ENCODE data around the gene HLA-DQB1.
"Not testable (repeated sequence)": the region's sequence is repeated elsewhere in the genome, so short reads cannot be mapped to it uniquely, and the experiment has no call there.

Gene HLA-DQB1

GRCh38 chr6:32645047-32645703, 21.3 kb downstream of the HLA-DQB1 start:
- Mint-ChIP-seq H3K9me3 (no peaks in the 10 kb centered on the region), H3K4me3 (no peak overlapping the region), H3K27me3 (no peaks in the 10 kb centered on the region), H3K4me1 (peaks cover 22% of the 10 kb centered on the region), H3K27ac (no peak overlapping the region), H3K36me3 (ENCODE audit: low read depth) (peaks cover 3% of the 10 kb centered on the region)
- no peak for ATAC-seq
- DNase-seq = no peak

DNA sequence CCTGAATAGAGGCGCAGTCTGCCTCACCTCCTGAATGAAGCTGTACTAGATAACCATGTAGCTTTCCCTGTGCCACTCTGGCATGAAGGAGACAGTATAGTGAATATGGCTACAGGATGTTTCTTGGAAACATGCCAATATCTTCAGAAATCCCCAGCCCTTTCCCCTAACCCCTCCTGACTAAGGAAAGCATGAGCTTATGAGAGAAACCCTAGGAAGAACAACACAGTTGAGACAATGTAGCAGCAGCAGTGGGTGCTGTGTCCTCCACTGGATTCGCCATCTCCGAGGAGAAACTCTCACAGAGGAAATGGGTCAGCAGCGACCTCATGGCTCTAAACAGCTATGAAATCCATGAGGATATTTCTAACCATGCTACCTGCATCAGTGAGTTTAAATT, 22.6 kb downstream of the HLA-DQB1 start:
- peaks cover 2% of the 10 kb centered on the region for H3K36me3 Mint-ChIP-seq (ENCODE audit: low read depth)
- ATAC-seq (no peak), DNase-seq (no peak)
- no peak overlapping the region for H3K27ac Mint-ChIP-seq
- no peaks in the 10 kb centered on the region for H3K9me3 Mint-ChIP-seq
- peaks cover 22% of the 10 kb centered on the region for H3K4me1 Mint-ChIP-seq
- H3K27me3 Mint-ChIP-seq = no peaks in the 10 kb centered on the region
- H3K4me3 Mint-ChIP-seq = no peak overlapping the region

DNA sequence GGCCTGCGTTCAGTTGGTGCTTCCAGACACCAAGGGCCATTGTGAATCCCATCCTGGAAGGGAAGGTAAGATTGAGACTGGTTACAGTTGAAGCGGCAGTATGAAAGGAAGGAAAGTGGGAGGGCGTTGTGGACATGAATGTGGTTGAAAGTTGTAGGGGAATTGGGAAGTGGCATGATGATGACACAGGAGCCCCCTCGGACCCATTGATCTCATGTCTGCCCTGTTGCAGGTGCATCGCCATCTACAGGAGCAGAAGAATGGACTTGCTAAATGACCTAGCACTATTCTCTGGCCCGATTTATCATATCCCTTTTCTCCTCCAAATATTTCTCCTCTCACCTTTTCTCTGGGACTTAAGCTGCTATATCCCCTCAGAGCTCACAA, 23.7 kb downstream of the HLA-DQB1 start:
- Mint-ChIP-seq H3K9me3 (no peaks in the 10 kb centered on the region), H3K27me3 (no peaks in the 10 kb centered on the region), H3K36me3 (ENCODE audit: low read depth) (peaks cover 3% of the 10 kb centered on the region), H3K4me3 (no peak overlapping the region), H3K27ac (no peak overlapping the region), H3K4me1 (peaks cover 22% of the 10 kb centered on the region)
- ATAC-seq (no peak), DNase-seq (no peak)

DNA sequence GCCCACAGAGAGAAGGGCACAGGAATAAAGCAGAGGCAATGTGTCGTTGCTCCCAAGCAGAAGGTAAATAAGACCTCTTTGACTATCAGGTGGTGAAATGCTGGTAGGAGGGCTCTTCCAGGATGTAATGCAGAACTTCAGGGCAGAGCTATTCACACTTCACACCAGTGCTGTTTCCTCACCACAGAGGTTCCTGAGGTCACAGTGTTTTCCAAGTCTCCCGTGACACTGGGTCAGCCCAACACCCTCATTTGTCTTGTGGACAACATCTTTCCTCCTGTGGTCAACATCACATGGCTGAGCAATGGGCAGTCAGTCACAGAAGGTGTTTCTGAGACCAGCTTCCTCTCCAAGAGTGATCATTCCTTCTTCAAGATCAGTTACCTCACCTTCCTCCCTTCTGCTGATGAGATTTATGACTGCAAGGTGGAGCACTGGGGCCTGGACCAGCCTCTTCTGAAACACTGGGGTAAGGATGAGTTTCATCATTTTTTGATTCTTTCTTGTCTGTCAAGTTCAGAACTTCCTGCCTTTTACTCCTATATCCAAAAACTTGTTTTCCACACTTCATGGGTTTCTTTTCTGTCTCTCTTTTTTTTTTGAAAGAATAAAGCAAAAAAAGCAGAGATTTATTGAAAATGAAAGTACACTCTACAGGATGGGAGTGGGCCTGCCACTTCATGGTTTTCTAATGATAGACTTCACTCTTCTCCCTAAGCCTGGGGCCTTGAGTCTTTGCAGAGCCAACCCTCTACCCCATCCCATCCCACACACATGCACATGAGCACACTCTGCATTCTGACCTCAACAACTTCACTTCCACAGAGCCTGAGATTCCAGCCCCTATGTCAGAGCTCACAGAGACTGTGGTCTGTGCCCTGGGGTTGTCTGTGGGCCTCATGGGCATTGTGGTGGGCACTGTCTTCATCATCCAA, 24.4 kb downstream of the HLA-DQB1 start:
- not testable (repeated sequence) for H3K4me3 Mint-ChIP-seq; H3K27me3 Mint-ChIP-seq; H3K9me3 Mint-ChIP-seq; H3K36me3 Mint-ChIP-seq (ENCODE audit: low read depth); ATAC-seq; DNase-seq
- Mint-ChIP-seq H3K27ac (peak overlapping the region; percentile 39), H3K4me1 (peaks cover 24% of the 10 kb centered on the region)

GRCh38 chr6:32641122-32641521, 25.3 kb downstream of the HLA-DQB1 start:
- no peak for DNase-seq
- H3K36me3 Mint-ChIP-seq (ENCODE audit: low read depth) = peaks cover 2% of the 10 kb centered on the region
- ATAC-seq = no peak
- peaks cover 5% of the 10 kb centered on the region for H3K27me3 Mint-ChIP-seq
- no peak overlapping the region for H3K27ac Mint-ChIP-seq
- H3K4me3 Mint-ChIP-seq = no peak overlapping the region
- H3K4me1 Mint-ChIP-seq = peaks cover 27% of the 10 kb centered on the region
- no peaks in the 10 kb centered on the region for H3K9me3 Mint-ChIP-seq

DNA sequence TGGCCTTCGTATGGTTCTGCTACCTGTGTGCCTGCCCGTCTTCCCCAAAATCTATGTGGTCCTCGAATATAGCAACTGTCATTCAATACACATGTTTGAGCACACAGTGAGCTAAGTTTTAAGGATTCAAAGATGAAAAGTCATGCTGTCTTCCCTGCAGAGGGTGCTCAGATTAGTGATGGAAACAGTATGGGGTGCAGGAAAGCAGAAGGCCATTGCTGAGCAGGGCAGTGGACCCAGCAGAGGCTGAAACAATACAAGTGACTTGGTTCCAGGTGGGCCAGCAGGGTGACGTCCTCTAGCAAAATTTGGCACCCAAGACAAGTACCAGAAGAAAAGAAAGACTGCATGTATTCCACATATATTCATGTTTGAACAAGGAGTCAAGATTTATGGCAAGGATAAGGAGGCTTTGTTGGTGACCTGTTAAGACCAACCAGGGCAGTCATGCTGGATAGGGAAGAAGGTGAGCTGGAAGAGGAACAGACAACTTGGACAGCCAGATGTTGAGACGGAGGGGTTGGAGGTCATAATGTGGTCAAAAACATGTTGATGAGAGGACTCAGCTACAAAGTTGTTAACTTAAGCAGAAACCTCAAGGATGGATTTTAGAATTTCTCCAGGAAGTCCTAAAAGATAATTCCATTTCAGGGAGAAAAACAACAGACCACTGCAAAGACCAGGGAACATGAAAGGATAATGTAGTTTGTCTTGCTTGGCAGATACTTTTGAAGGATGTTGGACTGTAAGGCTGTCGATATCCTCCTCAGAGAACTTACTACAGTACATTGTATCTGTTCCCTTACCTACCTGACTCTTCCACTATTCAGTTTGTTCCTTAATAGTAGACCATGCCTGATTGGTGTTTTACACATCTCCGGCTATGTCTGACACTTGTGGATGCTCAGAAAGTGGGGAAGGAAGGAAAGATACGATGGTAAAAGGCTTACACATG, 26.7 kb downstream of the HLA-DQB1 start:
- no peak for DNase-seq
- Mint-ChIP-seq H3K4me3 (peak overlapping the region; percentile 61), H3K27ac (peak overlapping the region; percentile 55), H3K4me1 (peaks cover 30% of the 10 kb centered on the region), H3K36me3 (ENCODE audit: low read depth) (peaks cover 2% of the 10 kb centered on the region), H3K27me3 (peaks cover 5% of the 10 kb centered on the region), H3K9me3 (no peaks in the 10 kb centered on the region)
- no peak for ATAC-seq

GRCh38 chr6:32638532-32639219, 27.8 kb downstream of the HLA-DQB1 start:
- peaks cover 36% of the 10 kb centered on the region for H3K4me1 Mint-ChIP-seq
- H3K36me3 Mint-ChIP-seq (ENCODE audit: low read depth) = peaks cover 2% of the 10 kb centered on the region
- H3K4me3 Mint-ChIP-seq = peak overlapping the region; percentile 82
- no peaks in the 10 kb centered on the region for H3K9me3 Mint-ChIP-seq
- DNase-seq = no peak
- H3K27ac Mint-ChIP-seq = peak overlapping the region; percentile 61
- H3K27me3 Mint-ChIP-seq = peaks cover 5% of the 10 kb centered on the region
- ATAC-seq = no peak

DNA sequence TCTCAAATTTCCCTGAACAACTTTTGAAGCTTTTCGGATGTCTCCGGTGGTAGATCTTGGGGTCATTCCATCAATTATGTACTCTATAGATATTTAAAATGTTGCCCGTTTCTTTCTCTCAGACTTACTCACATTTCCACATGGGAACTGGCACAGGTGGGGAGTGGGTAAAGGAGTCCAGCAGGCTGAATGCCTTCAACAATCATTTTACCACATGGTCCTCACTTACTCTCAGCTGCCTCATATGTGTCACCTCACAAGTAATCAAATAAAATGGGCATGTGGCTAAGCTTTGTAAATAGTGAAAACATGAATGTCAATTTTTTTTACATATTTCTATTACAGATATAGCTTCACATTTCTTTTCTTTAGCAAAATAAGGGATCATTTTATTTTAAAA, 28.6 kb downstream of the HLA-DQB1 start:
- ATAC-seq (no peak), DNase-seq (no peak)
- peaks cover 2% of the 10 kb centered on the region for H3K36me3 Mint-ChIP-seq (ENCODE audit: low read depth)
- peak overlapping the region; percentile 82 for H3K4me3 Mint-ChIP-seq
- H3K9me3 Mint-ChIP-seq = no peaks in the 10 kb centered on the region
- H3K27me3 Mint-ChIP-seq = peaks cover 5% of the 10 kb centered on the region
- H3K4me1 Mint-ChIP-seq = peaks cover 37% of the 10 kb centered on the region
- no peak overlapping the region for H3K27ac Mint-ChIP-seq

DNA sequence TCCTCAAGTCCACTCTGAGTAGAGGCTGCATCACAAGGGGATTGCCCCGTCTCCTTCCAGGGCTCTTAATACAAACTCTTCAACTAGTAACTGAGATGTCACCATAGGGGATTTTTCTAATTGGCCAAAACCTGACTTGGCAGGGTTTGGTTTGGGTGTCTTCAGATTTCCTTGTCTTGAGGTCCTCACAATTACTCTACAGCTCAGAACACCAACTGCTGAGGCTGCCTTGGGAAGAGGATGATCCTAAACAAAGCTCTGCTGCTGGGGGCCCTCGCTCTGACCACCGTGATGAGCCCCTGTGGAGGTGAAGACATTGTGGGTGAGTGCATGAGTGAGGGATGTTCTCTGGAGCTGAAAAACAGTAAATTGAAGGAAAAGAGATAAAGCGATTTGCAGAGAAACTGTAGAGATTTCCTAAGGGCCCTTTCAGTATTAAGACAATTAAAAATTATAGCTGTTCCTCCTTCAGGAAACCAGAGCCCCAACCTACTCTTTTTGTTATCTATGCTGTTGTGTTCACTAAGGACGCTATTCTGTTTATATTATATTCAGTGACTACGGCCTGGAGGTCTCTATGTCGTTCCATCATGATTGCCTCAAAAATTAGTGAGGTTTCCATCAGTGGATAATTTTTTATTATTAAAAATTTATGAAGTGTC, 29.1 kb downstream of the HLA-DQB1 start, which contains the start of gene HLA-DQA1:
Gene HLA-DQA1, plus strand, starts transcription at position 188 of the 662 bp plus-strand sequence. Its CDS starts 53 bp downstream, at position 241.
- no peak for DNase-seq
- peaks cover 2% of the 10 kb centered on the region for H3K36me3 Mint-ChIP-seq (ENCODE audit: low read depth)
- peak within 1 kb of the TSS; percentile 82 for H3K4me3 Mint-ChIP-seq
- H3K27me3 Mint-ChIP-seq = peaks cover 5% of the 10 kb centered on the region
- peak within 1 kb of the TSS; percentile 81 for H3K27ac Mint-ChIP-seq
- ATAC-seq = peak; percentile 76
- peaks cover 38% of the 10 kb centered on the region for H3K4me1 Mint-ChIP-seq
- H3K9me3 Mint-ChIP-seq = no peaks in the 10 kb centered on the region

DNA sequence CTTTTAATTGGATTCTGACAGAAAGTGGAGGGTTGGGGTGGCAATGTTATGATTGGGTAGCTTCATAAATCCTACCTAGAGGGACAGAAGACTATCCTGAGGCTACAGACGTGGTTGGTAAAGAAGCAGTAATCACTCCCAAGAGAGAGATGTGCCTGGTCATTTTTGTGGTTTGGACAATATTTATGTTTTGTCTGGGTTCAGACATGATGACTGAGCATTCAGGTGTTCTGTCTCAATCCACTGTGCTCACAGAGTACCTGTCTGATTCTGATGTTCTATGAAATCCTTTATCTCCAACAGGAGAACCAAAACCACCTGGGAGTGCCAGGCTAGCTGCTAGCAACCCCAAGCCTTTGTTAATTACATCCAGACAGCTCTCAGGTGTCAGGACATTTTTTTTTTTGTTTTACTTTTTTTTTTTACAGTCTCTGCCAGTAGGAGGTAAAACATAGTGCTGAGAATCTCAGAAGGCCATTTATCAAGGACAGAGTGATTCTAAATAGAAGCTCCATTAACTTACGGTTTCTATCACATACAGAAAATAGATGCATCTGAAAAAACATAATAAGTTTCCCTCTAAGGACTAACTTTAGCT, 30.8 kb downstream of the HLA-DQB1 start:
- DNase-seq (no peak), ATAC-seq (no peak)
- Mint-ChIP-seq H3K27ac (no peak overlapping the region), H3K4me1 (peaks cover 24% of the 10 kb centered on the region), H3K36me3 (ENCODE audit: low read depth) (peaks cover 2% of the 10 kb centered on the region), H3K4me3 (no peak overlapping the region), H3K27me3 (peaks cover 5% of the 10 kb centered on the region), H3K9me3 (no peaks in the 10 kb centered on the region)

GRCh38 chr6:32629793-32630192, 36.7 kb downstream of the HLA-DQB1 start:
- peaks cover 47% of the 10 kb centered on the region for H3K4me1 Mint-ChIP-seq
- H3K27ac Mint-ChIP-seq; DNase-seq; H3K4me3 Mint-ChIP-seq; H3K27me3 Mint-ChIP-seq; H3K9me3 Mint-ChIP-seq; H3K36me3 Mint-ChIP-seq (ENCODE audit: low read depth); ATAC-seq: not testable (repeated sequence)

DNA sequence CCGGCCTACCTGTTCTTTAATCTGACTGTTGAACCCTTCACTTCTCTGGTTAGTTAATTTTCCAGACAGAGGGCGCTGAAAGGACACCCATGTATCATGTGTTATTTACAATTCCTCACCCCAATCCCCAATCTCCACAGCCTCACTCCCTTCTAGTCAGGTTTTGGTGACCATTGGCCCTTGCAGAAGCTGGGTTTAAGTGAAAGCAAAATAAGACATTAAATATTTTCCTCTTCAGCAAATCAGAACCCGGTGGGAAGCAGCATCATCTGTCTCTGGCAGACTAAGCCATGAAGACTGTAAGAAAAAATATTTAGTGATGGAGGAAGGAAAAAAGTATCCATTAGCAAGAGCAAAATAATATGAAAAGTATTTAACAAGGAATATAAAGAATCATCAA, 38.6 kb downstream of the HLA-DQB1 start:
- ATAC-seq (peak; percentile 42), DNase-seq (peak; percentile 32)
- no peaks in the 10 kb centered on the region for H3K36me3 Mint-ChIP-seq (ENCODE audit: low read depth)
- H3K27ac Mint-ChIP-seq = peak overlapping the region; percentile 57
- peaks cover 56% of the 10 kb centered on the region for H3K4me1 Mint-ChIP-seq
- no peaks in the 10 kb centered on the region for H3K9me3 Mint-ChIP-seq
- peak overlapping the region; percentile 42 for H3K4me3 Mint-ChIP-seq
- H3K27me3 Mint-ChIP-seq = no peaks in the 10 kb centered on the region

GRCh38 chr6:32627249-32627648, 39.2 kb downstream of the HLA-DQB1 start:
- no peaks in the 10 kb centered on the region for H3K9me3 Mint-ChIP-seq
- H3K27ac Mint-ChIP-seq = peak overlapping the region; percentile 24
- H3K4me3 Mint-ChIP-seq = no peak overlapping the region

More at GRCh38 chr6:32627249-32627648, 39.2 kb downstream of the HLA-DQB1 start:
- Mint-ChIP-seq H3K4me1 (peaks cover 57% of the 10 kb centered on the region), H3K27me3 (no peaks in the 10 kb centered on the region), H3K36me3 (ENCODE audit: low read depth) (no peaks in the 10 kb centered on the region)
- DNase-seq = no peak
- ATAC-seq = peak; percentile 14
